Measurements from ENCODE around the gene MMP12.
A peak's percentile ranks its signal among the peaks of the same experiment; 100 is the strongest.

Gene MMP12

GRCh38 chr11:102868339-102868738 is 6.4 kb downstream of the MMP12 start:
- no peak overlapping the region for H3K9ac ChIP-seq (ENCODE audit: low read length)
- no peak overlapping the region for H3K4me2 ChIP-seq (ENCODE audit: low read length)
- H3K4me3 ChIP-seq (ENCODE audit: low read length) = no peak overlapping the region
- H2AK5ac ChIP-seq (ENCODE audit: low read length) = no peak overlapping the region
- no peaks in the 10 kb centered on the region for H3K79me2 ChIP-seq (ENCODE audit: control insufficient read depth, insufficient read depth, low read length)
- no peak overlapping the region for H3K4ac ChIP-seq (ENCODE audit: low read depth, low read length)
- no peak overlapping the region for H3K56ac ChIP-seq (ENCODE audit: low read length)
- H4K8ac ChIP-seq (ENCODE audit: low read depth, low read length) = no peak overlapping the region
- DNase-seq = no peak
- H2BK120ac ChIP-seq (ENCODE audit: low read depth, low read length) = no peak overlapping the region
- no CpG with 5 or more reads among the region's 3 CpGs for WGBS (ENCODE audit: extremely low coverage, insufficient coverage, low lambda C conversion rate)
- H3K23ac ChIP-seq (ENCODE audit: low read length) = no peak overlapping the region
- no peaks in the 10 kb centered on the region for H3K79me1 ChIP-seq (ENCODE audit: low read length)
- no peak overlapping the region for H2BK15ac ChIP-seq (replicated peaks; ENCODE audit: low read depth)
- no peak overlapping the region for H4K5ac ChIP-seq (ENCODE audit: low read length)
- H3K27ac ChIP-seq (ENCODE audit: low read depth, low read length) = no peak overlapping the region
- no peaks in the 10 kb centered on the region for H3K4me1 ChIP-seq (ENCODE audit: control insufficient read depth, low read depth, low read length)
- H2BK5ac ChIP-seq (ENCODE audit: low read length) = no peak overlapping the region
- no peaks in the 10 kb centered on the region for H3K27me3 ChIP-seq (ENCODE audit: insufficient read depth, low read length, poor library complexity)
- no peaks in the 10 kb centered on the region for H3K36me3 ChIP-seq (ENCODE audit: control insufficient read depth, insufficient read depth, low read length)
- H3K18ac ChIP-seq (ENCODE audit: low read length) = no peak overlapping the region

- Histone ChIP-seq H4K8ac (ENCODE audit: low read depth, low read length) (no peak overlapping the region), H3K79me2 (ENCODE audit: control insufficient read depth, insufficient read depth, low read length) (no peaks in the 10 kb centered on the region), H3K4ac (ENCODE audit: low read depth, low read length) (no peak overlapping the region), H3K56ac (ENCODE audit: low read length) (no peak overlapping the region), H3K27ac (ENCODE audit: low read depth, low read length) (no peak overlapping the region), H3K79me1 (ENCODE audit: low read length) (no peaks in the 10 kb centered on the region), H3K9ac (ENCODE audit: low read length) (no peak overlapping the region), H4K5ac (ENCODE audit: low read length) (no peak overlapping the region), H3K18ac (ENCODE audit: low read length) (no peak overlapping the region), H2BK120ac (ENCODE audit: low read depth, low read length) (no peak overlapping the region), H3K36me3 (ENCODE audit: control insufficient read depth, insufficient read depth, low read length) (no peaks in the 10 kb centered on the region), H3K4me3 (ENCODE audit: low read length) (no peak overlapping the region), H2BK5ac (ENCODE audit: low read length) (no peak overlapping the region), H2BK15ac (replicated peaks; ENCODE audit: low read depth) (no peak overlapping the region), H3K23ac (ENCODE audit: low read length) (no peak overlapping the region), H3K4me2 (ENCODE audit: low read length) (no peak overlapping the region), H3K4me1 (ENCODE audit: control insufficient read depth, low read depth, low read length) (no peaks in the 10 kb centered on the region), H2AK5ac (ENCODE audit: low read length) (no peak overlapping the region), H3K27me3 (ENCODE audit: insufficient read depth, low read length, poor library complexity) (no peaks in the 10 kb centered on the region)
- DNase-seq = no peak
- no CpG with 5 or more reads among the region's 1 CpG for WGBS (ENCODE audit: extremely low coverage, insufficient coverage, low lambda C conversion rate)
These were observed 10.1 kb downstream of the MMP12 start for GRCh38 chr11:102864724-102865123.

GRCh38 chr11:102853956-102854355 is 20.8 kb downstream of the MMP12 start:
- no peak for DNase-seq
- Histone ChIP-seq H3K18ac (ENCODE audit: low read length) (no peak overlapping the region), H3K4ac (ENCODE audit: low read depth, low read length) (no peak overlapping the region), H3K79me1 (ENCODE audit: low read length) (no peaks in the 10 kb centered on the region), H3K27me3 (ENCODE audit: insufficient read depth, low read length, poor library complexity) (no peaks in the 10 kb centered on the region), H3K4me1 (ENCODE audit: control insufficient read depth, low read depth, low read length) (no peaks in the 10 kb centered on the region), H3K23ac (ENCODE audit: low read length) (no peak overlapping the region), H2BK120ac (ENCODE audit: low read depth, low read length) (no peak overlapping the region), H3K4me3 (ENCODE audit: low read length) (no peak overlapping the region), H3K27ac (ENCODE audit: low read depth, low read length) (no peak overlapping the region), H3K9ac (ENCODE audit: low read length) (no peak overlapping the region), H4K5ac (ENCODE audit: low read length) (no peak overlapping the region), H4K8ac (ENCODE audit: low read depth, low read length) (no peak overlapping the region), H3K36me3 (ENCODE audit: control insufficient read depth, insufficient read depth, low read length) (no peaks in the 10 kb centered on the region), H2AK5ac (ENCODE audit: low read length) (no peak overlapping the region), H3K79me2 (ENCODE audit: control insufficient read depth, insufficient read depth, low read length) (no peaks in the 10 kb centered on the region), H3K56ac (ENCODE audit: low read length) (no peak overlapping the region), H2BK15ac (replicated peaks; ENCODE audit: low read depth) (no peak overlapping the region), H2BK5ac (ENCODE audit: low read length) (no peak overlapping the region), H3K4me2 (ENCODE audit: low read length) (no peak overlapping the region)
- WGBS (ENCODE audit: extremely low coverage, insufficient coverage, low lambda C conversion rate) = no CpG with 5 or more reads among the region's 2 CpGs

- no peak overlapping the region for H3K23ac ChIP-seq (ENCODE audit: low read length)
- H2BK5ac ChIP-seq (ENCODE audit: low read length) = no peak overlapping the region
- no peaks in the 10 kb centered on the region for H3K4me1 ChIP-seq (ENCODE audit: control insufficient read depth, low read depth, low read length)
- H3K18ac ChIP-seq (ENCODE audit: low read length) = no peak overlapping the region
- WGBS (ENCODE audit: extremely low coverage, insufficient coverage, low lambda C conversion rate) = no CpG with 5 or more reads among the region's 3 CpGs
- H3K27me3 ChIP-seq (ENCODE audit: insufficient read depth, low read length, poor library complexity) = no peaks in the 10 kb centered on the region
- H3K56ac ChIP-seq (ENCODE audit: low read length) = no peak overlapping the region
- H3K4ac ChIP-seq (ENCODE audit: low read depth, low read length) = no peak overlapping the region
- H2BK120ac ChIP-seq (ENCODE audit: low read depth, low read length) = no peak overlapping the region
- no peak overlapping the region for H3K27ac ChIP-seq (ENCODE audit: low read depth, low read length)
- no peak overlapping the region for H3K9ac ChIP-seq (ENCODE audit: low read length)
- no peak overlapping the region for H3K4me3 ChIP-seq (ENCODE audit: low read length)
- no peak for DNase-seq
- no peak overlapping the region for H3K4me2 ChIP-seq (ENCODE audit: low read length)
- no peaks in the 10 kb centered on the region for H3K36me3 ChIP-seq (ENCODE audit: control insufficient read depth, insufficient read depth, low read length)
- no peak overlapping the region for H2AK5ac ChIP-seq (ENCODE audit: low read length)
- no peak overlapping the region for H2BK15ac ChIP-seq (replicated peaks; ENCODE audit: low read depth)
- no peak overlapping the region for H4K8ac ChIP-seq (ENCODE audit: low read depth, low read length)
- H4K5ac ChIP-seq (ENCODE audit: low read length) = no peak overlapping the region
- H3K79me1 ChIP-seq (ENCODE audit: low read length) = no peaks in the 10 kb centered on the region
- no peaks in the 10 kb centered on the region for H3K79me2 ChIP-seq (ENCODE audit: control insufficient read depth, insufficient read depth, low read length)
These were observed 21.7 kb downstream of the MMP12 start for GRCh38 chr11:102853055-102853454.

- WGBS (ENCODE audit: extremely low coverage, insufficient coverage, low lambda C conversion rate) = no CpG with 5 or more reads among the region's 7 CpGs
- Histone ChIP-seq H2BK5ac (ENCODE audit: low read length) (no peak overlapping the region), H4K8ac (ENCODE audit: low read depth, low read length) (no peak overlapping the region), H3K4me3 (ENCODE audit: low read length) (no peak overlapping the region), H3K4me2 (ENCODE audit: low read length) (no peak overlapping the region), H3K23ac (ENCODE audit: low read length) (no peak overlapping the region), H3K79me2 (ENCODE audit: control insufficient read depth, insufficient read depth, low read length) (no peaks in the 10 kb centered on the region), H2AK5ac (ENCODE audit: low read length) (no peak overlapping the region), H3K9ac (ENCODE audit: low read length) (no peak overlapping the region), H3K4me1 (ENCODE audit: control insufficient read depth, low read depth, low read length) (no peaks in the 10 kb centered on the region), H3K27me3 (ENCODE audit: insufficient read depth, low read length, poor library complexity) (no peaks in the 10 kb centered on the region), H3K27ac (ENCODE audit: low read depth, low read length) (no peak overlapping the region), H3K79me1 (ENCODE audit: low read length) (no peaks in the 10 kb centered on the region), H4K5ac (ENCODE audit: low read length) (no peak overlapping the region), H3K18ac (ENCODE audit: low read length) (no peak overlapping the region), H3K36me3 (ENCODE audit: control insufficient read depth, insufficient read depth, low read length) (no peaks in the 10 kb centered on the region), H2BK120ac (ENCODE audit: low read depth, low read length) (peak overlapping the region; percentile 14), H3K4ac (ENCODE audit: low read depth, low read length) (no peak overlapping the region), H3K56ac (ENCODE audit: low read length) (no peak overlapping the region), H2BK15ac (replicated peaks; ENCODE audit: low read depth) (no peak overlapping the region)
- no peak for DNase-seq
These were observed 23.6 kb downstream of the MMP12 start for GRCh38 chr11:102850973-102851745.

GRCh38 chr11:102849311-102849710 is 25.5 kb downstream of the MMP12 start:
- Histone ChIP-seq H3K79me1 (ENCODE audit: low read length) (no peaks in the 10 kb centered on the region), H3K27ac (ENCODE audit: low read depth, low read length) (no peak overlapping the region), H4K8ac (ENCODE audit: low read depth, low read length) (no peak overlapping the region), H3K4me1 (ENCODE audit: control insufficient read depth, low read depth, low read length) (no peaks in the 10 kb centered on the region), H3K36me3 (ENCODE audit: control insufficient read depth, insufficient read depth, low read length) (no peaks in the 10 kb centered on the region), H3K18ac (ENCODE audit: low read length) (no peak overlapping the region), H3K4ac (ENCODE audit: low read depth, low read length) (no peak overlapping the region), H3K27me3 (ENCODE audit: insufficient read depth, low read length, poor library complexity) (no peaks in the 10 kb centered on the region), H3K4me3 (ENCODE audit: low read length) (no peak overlapping the region), H3K79me2 (ENCODE audit: control insufficient read depth, insufficient read depth, low read length) (no peaks in the 10 kb centered on the region), H3K56ac (ENCODE audit: low read length) (no peak overlapping the region), H2AK5ac (ENCODE audit: low read length) (no peak overlapping the region), H2BK15ac (replicated peaks; ENCODE audit: low read depth) (no peak overlapping the region), H4K5ac (ENCODE audit: low read length) (no peak overlapping the region), H2BK120ac (ENCODE audit: low read depth, low read length) (no peak overlapping the region), H3K4me2 (ENCODE audit: low read length) (no peak overlapping the region), H3K23ac (ENCODE audit: low read length) (no peak overlapping the region), H3K9ac (ENCODE audit: low read length) (no peak overlapping the region), H2BK5ac (ENCODE audit: low read length) (no peak overlapping the region)
- DNase-seq = no peak
- WGBS (ENCODE audit: extremely low coverage, insufficient coverage, low lambda C conversion rate) = no CpG with 5 or more reads among the region's 1 CpG

Measured in mesendoderm (in vitro differentiated cells).